ENCODE results near the gene MMP17. TPM values are rescaled to one million over a fixed set of nuclear protein-coding genes. Genes with fewer than 3 reads are reported as not detected.

Gene MMP17
- 0.64 and 0.66 TPM in 2 replicates for total RNA-seq

DNA sequence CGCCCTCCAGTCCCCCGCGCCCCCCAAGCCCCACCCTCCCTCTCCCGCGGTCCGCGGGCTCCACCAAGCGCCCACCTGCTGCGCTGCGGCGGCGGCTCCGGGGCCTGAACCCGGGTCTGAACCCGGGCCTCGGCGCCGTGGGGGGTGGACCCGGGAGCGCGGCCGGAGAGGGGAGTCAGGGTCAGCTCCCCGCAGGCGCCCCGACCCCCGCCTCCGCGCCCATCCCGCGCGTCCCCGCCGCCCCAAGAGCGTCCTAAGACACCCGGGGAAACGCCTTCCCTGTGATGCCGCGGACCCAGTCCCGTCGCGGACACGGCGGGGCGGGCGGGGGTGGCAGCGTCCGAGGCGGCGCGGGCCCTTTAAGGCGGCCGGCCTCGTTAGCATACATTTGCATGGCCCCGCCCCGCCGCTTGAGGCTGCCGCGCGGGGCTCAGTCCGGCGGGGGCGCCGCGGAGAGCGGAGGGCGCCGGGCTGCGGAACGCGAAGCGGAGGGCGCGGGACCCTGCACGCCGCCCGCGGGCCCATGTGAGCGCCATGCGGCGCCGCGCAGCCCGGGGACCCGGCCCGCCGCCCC lies at the start of gene MMP17:
Gene MMP17, plus strand, starts transcription at position 433 of the 574 bp plus-strand sequence. Its CDS starts 102 bp downstream, at position 535.
- intact Hi-C loops (cut with micrococcal nuclease), result loop anchor here (1.0 kb wide), 1 partner anchor 66 kb away; the partner anchor contains the start of gene ULK1

DNA sequence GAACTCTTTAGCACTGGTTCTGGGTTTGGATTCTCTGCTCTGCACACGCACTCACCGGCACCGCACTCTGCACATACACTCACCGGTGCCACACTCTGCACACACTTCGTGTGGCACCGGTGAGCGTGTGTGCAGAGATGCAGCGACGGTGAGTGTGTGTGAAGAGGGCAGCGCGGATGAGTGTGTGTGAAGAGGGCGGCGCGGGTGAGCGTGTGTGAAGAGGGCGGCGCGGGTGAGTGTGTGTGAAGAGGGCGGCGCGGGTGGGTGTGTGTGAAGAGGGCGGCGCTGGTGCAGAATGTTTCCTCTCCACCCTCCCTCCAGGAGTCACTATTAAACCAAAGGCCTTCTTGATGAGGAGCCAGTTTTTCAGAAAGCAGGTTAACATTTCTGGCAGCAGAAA lies 49.2 kb upstream of the MMP17 start:
- intact Hi-C loops (cut with micrococcal nuclease), result no loop called here

DNA sequence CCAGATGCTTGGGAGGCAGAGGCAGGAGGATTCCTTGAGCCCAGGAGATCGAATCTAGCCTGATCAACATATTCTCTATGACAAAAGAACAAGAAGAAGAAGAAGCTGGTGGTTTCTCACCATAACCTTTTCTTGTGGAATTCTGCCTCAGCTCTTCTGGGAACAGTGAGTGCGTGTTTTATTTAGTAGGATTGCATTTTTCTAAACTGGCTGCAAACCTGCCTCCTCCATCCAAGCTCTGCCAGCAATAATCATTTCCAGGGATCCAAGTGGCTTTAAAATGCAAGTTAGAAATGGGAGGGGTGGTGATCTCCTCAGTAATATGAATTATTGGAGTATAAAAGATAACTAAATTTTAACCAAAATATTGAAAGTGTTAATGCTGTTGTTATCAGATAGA lies 46.1 kb upstream of the MMP17 start:
- intact Hi-C loops (cut with micrococcal nuclease), result no loop called here

DNA sequence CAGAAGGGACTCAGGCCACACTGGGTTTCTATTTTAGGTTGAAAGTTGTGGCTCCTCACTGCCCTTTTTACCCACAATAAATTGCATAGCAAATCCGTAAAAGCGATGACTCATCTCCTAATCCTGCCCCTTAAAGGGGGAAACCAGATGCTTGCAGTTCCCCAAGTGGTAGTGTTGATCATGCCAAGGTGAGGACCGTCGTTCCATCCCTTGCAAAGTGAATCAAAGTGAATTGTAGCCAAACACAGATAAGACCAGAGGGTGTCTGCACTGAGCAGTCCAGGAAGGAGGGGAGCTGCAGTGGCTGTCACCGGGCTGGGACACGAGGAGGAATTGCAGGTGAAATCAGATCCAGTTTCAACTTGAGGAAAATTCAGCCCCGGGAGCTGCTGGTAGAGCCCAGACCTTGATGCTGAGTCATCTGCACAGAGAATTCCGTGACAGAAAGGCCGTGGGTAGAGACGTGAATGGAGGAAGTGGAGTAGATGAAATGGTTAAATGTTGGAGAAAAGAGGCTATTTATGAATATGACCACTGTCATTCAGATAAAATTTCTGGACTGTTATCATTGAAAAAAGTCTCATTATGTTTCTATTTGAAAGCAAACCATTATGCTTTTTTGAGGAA lies 44.2 kb upstream of the MMP17 start:
- intact Hi-C loops (cut with micrococcal nuclease), result no loop called here

DNA sequence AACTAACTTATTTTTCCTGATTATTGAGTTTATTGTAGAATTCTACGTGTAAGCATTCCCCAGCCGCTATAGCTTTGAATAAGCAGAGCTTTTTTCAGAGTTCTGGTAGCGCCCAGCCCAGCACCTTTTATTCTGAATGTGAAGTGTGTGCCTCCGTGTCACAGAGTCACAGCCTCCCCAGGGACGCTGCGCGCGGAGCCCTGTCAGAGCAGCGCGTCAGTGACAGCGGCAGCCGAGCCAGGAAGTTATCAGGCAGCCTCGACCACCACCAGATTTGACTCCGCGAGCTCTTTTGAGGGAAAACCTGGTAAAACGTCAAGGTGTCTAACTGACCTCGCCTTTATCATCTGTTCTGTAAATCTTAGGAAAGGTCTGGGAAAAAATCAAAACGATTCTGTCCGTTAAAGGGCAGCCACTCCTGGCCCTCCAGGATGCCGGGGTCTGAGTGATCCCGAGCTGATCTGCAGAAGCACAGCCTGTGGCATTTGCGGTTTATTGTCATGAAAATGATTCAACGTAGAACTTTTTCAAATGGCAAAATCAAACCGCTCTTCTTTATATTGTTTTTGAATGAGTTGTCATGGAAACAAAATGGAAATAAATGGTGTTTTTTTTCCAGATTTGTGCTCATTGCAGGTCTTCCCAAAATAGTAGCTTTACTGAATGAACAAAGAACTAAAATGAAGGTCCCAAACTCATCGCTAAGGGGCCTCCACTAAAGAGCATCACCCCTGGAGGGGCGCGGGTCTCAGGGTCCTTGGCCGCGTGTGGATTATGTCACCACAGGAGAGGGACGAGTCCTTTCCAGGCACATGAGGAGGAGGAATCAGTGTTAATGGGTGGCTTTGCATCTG lies 43.1 kb upstream of the MMP17 start:
- intact Hi-C loops (cut with micrococcal nuclease), result no loop called here

DNA sequence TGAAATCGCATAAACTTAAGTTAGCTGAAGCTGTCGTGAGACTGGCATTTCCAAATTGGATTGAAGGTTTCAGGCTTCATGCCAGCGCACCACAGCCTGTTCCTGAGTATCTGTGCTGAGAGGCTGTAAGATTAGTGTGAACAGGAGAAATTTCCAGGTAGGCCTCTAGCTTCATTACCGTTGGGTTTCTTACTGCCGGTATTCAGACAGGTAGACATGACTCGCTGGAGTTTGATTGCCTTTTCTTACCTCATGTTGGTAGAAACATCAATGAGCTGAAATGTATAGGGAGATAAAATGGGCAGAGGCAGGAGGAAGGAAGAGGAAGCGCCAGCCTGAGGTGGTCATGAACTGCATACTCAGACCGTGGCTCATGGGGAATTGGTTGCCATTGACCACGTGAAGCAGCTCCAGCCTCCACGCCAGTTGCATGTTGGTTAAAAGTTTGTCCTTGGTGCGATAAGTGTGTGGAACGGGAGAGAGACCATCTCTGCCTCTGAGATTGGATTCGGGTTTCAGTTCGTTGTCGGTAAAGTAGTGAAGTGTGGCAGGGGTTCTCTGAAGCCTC lies 42.3 kb upstream of the MMP17 start:
- intact Hi-C loops (cut with micrococcal nuclease), result no loop called here

DNA sequence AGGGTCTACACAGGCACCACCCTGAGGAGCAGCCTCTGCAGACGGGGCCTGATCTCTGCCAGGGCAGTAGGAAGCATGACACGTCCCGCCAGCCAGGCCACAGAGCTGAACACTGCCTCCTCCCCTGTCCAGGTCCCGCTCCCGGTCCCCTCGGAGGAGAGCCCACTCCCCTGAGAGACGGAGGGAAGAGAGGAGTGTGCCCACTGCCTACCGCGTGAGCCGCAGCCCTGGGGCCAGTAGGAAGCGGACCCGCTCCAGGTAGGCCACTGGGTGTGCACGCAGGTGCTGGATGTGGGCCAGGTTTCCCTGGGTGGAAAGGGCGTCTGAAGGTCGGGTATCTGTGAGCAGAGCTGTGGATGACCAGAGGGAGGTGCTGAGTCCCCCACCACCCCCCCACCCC lies 41.9 kb upstream of the MMP17 start:
- intact Hi-C loops (cut with micrococcal nuclease), result no loop called here

DNA sequence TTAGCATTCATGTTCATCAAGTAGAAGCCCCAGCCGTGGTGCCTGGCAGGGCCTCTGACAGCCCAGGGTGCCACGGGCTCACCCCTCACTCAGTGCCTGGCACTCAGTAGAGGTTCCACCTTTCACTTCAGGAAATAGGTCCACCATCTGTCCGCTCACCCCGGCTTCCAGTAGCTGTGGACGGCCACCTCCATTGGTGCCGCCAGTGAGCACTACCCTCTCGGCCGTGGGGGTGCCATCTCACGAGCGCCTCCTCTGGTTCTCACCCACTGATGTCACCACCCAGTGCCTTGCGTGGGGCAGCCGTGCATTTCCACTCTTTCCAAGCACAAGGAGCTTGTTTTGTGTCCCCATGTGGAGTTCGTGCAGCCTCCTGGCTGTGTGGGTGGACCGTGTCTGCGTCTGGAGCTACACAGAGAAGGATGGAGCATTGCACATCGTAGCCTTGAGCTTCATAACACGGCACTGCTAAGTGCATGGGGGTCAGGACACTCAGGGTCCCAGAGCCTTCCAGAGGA lies 41.0 kb upstream of the MMP17 start:
- intact Hi-C loops (cut with micrococcal nuclease), result no loop called here

DNA sequence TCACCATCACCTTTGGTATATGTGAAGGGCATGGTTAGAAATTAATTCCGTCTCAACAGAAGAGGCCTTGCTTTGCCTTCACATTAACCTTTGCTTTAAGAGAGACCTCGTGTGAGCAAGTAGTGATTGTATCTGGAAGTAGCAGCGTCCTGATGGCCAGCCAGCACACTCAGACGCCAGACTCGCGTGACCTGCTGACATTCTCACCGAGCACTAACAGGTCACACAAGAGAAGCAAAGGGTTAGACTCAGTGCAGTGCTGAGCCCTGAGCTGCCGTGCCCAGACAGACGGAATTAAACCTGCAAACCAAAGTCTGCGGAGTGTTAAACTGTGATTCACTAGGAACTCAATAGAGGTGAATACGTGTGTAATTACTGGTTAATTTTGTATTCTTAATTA lies 40.1 kb upstream of the MMP17 start:
- intact Hi-C loops (cut with micrococcal nuclease), result no loop called here

DNA sequence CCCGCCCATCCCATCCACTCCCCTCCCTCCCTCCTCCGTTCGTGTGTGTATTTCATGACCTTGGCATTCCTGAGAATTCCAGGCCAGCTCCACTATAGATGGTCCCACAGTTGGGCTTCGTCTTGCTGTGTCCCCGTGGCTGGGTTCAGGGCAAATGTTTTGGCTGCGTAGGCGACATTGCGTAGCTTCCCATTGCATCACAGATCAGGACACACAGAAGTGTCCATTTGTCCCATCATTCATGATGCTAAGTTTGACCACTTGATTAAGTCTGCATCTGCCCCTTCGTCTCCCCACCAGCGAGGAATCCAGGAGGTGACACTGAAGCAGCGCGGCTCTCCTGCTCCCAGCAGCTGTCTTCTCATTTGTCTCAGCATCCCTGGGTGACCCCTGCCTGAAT lies 38.6 kb upstream of the MMP17 start:
- intact Hi-C loops (cut with micrococcal nuclease), result no loop called here

DNA sequence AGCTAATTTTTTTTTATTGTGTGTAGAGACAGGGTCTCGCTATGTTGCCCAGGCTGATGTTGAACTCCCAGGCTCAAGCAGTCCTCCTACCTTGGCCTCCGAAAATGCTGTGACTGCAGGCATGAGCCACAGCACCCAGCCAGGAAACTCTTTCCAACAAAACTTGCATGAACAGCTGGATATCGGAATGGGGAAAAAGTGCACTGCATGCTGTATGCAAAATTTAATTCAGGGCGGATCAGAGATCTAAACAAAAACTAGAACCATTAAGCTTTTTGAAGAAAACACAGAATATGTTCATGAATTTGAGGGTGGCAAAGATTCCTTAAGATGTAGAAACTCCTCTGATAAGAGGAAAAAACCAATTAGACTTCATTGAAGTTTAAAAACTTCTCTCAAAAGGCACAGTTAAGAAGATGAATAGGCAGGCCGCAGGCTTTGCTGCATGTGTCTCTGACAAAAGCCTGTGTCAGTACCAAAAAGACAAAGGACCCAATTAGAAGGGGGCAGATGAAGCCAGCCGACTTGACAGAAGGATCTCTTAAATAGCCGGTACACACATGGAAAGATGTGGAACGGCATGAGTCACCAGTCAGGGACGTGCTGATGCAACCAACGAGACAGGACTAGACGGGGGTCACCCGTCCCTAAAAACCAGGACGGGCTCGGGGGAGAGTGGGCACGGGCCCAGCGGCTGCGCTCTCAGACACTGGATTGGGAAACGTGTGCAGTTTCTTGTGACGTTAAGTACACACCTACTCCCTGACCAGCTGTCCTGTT lies 34.8 kb upstream of the MMP17 start:
- intact Hi-C loops (cut with micrococcal nuclease), result no loop called here

DNA sequence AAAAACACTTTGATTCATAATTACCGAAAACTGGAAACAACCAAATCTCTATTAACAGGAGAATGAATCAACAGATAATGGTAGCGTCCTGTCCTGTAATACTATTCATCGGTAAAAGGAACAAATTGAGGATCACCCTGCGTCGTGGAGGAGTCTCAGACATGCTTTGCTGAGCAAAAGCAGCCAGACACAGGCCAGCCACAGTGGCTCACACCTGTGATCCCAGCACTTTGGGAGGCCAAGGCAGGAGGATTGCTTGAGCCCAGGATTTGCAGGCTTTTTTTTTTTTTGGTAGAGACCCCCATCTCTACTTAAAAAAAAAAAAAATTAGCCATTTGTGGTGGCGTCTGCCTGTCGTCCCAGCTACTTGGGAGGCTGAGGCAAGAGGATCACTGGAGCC lies 34.1 kb upstream of the MMP17 start:
- intact Hi-C loops (cut with micrococcal nuclease), result no loop called here

DNA sequence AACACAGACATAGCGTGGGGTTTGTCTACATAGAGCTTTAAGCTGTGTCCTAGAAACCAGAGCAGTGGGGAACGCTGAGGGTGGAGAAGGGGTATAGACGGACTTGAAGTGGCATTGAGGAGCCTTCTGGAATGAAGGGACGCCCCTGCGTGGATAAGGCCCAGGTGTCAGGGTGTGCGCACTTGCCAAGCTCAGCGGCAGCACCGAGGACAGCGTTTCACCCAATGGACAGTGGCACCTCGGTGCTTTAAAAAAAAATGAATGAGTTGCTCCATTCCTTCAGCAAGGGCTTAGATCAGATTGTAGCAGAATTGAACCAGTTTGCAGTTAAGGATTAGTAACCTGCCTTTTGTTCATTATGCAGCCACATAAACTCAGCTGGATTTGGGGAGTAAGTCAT lies 33.6 kb upstream of the MMP17 start:
- intact Hi-C loops (cut with micrococcal nuclease), result no loop called here

DNA sequence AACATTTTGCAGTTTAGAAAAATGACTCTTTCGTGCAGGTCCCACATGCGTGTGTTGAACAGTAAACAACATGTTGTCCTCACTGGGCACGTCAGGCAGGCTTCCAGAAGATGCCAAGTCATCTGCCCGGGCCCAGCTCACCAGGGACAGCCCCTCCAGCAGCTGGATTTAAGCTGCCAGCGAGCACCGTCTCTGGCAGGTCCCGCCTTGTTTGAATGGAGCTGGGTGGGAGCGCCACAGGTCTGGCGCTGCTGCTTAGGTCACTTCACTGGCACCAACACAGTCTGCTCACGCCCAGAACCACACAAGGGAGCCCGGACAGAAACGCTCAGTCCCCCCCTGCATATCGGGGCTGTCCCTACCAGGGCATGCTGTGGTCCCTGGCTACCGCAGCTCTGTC lies 33.1 kb upstream of the MMP17 start:
- intact Hi-C loops (cut with micrococcal nuclease), result no loop called here

DNA sequence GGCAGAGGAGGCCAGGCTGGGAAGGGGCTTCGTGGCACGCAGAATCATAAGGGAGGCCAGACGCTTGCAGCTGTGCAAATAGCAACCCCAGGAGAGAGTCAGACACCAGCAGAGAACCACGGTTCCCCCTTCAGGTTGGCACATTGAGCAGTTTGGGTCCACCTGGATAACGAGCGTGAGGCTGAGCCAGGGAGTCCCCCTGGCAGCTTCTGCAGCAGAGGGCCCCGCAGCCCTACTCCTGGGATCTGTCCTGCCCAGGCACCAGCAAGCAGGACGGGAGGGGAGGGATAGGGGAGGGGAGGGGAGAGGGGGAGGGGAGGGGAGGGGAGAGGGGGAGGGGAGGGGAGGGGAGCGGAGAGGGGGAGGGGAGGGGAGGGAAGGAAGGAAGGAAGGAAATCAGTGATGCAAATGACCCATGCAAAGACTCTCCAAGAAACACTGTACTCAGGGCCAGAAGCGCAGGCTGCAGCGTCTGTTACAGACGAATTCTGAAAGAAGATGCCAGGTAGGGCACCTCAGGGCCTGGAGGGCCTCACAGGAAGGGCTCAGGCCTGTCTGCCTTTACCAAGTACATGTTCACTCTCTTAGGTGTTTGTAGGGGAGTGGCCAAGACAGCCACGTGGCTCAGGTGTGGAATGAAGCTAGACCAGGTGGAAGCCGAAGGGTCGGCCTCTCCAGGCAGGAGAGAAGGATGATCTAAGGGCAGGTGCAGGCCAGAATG lies 32.3 kb upstream of the MMP17 start:
- intact Hi-C loops (cut with micrococcal nuclease), result no loop called here

DNA sequence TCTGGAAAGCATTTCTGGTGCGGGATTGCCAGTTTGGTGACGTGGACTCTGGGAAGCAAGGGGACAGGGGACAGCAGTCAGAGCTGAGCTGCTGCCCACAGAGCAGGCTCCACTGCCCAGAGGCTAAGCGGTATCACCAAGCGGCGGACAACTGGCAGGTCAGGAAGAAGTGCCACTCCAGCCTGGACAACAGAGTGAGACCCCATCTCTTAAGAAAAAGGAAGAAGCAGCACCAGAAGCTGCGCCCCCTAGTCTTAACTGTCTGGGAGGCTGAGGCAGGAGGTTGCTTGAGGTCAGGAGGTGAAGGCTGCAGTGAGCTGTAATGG lies 31.8 kb upstream of the MMP17 start:
- intact Hi-C loops (cut with micrococcal nuclease), result no loop called here

DNA sequence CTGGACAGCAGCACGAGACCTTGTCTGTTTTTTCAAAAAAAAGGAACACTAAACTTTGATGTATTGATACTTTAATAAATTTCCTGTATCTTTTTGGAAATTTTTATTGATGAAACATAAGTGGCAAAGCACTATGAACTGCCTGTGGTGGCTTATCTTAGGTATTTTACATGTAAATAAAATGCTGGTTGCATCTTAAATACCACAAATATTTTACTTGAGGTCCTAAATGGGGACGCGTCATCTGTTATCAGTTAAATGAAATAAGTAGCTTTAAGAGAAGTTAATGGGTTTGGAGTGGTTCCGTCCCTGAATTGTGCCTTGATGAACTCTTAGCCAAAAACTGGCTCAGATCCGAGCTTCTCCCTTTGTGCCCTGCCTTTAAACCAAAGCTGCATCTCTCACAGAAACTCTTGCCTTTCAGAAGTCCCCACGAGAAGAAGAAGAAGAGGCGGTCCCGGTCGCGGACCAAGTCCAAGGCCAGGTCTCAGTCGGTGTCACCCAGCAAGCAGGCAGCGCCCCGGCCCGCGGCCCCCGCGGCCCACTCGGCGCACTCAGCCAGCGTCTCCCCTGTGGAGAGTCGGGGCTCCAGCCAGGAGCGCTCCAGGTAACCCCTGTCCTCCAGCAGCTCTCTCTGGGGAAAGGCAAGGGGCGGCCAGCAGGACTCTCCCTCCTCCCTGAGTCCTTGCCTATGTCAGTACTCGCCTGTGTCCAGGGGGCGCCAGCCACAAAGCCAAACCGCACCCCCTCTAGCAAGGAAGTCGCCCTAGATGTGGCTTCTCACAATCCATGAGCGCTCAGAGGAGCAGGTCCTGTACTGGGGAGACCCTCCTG lies 31.2 kb upstream of the MMP17 start:
- intact Hi-C loops (cut with micrococcal nuclease), result no loop called here

DNA sequence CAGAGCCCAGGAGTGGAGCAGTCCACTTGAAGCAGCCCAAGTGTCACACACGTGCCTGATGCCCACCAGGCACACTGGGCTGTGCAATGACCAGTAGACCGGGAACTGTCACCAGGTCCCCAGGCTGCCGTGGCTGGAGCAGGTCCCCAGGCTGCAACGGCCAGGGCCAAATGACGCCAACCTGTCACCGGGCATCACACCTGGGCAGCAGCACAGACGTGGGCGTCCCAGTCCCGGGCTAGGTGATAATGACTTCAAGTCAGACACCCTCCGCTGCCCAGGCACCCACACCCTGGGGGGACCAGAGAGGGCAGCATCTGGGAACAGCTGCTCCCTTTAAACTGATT lies 30.6 kb upstream of the MMP17 start:
- intact Hi-C loops (cut with micrococcal nuclease), result no loop called here

DNA sequence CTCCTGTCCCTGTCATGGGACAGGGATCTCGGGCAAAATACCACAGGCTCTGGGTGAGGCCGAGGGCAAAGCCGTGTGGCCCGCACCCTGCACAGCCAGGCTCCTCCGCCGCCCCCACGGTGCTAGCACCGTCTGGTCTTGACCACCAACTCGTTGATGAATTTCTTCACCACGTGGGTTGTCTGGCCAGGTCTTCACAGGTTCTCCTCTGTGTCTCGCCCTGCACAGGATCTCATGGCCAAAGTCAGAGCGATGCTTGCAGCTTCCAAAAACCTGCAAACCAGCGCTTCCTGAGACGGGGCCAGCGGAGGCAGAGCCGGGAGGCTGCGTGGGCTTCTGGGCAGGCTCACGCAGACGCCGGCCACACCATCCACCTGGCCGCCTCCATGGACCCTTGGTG lies 29.0 kb upstream of the MMP17 start:
- intact Hi-C loops (cut with micrococcal nuclease), result no loop called here
